HG02973 (cell line): ENCODE results near the gene PLCD3.

ENCODE experiments used
- ATAC-seq: cut with Tn5 transposase; IDR thresholded peaks from one replicate; pipeline ENCODE4 v1.9.1; 2021; ENCODE audit warnings: moderate library complexity; ENCODE audit not compliant: unreplicated experiment

PLCD3 gene

GRCh38 chr17:45118691-45119090 lies 13.6 kb downstream of the PLCD3 start:
- ATAC-seq, result no peak

DNA sequence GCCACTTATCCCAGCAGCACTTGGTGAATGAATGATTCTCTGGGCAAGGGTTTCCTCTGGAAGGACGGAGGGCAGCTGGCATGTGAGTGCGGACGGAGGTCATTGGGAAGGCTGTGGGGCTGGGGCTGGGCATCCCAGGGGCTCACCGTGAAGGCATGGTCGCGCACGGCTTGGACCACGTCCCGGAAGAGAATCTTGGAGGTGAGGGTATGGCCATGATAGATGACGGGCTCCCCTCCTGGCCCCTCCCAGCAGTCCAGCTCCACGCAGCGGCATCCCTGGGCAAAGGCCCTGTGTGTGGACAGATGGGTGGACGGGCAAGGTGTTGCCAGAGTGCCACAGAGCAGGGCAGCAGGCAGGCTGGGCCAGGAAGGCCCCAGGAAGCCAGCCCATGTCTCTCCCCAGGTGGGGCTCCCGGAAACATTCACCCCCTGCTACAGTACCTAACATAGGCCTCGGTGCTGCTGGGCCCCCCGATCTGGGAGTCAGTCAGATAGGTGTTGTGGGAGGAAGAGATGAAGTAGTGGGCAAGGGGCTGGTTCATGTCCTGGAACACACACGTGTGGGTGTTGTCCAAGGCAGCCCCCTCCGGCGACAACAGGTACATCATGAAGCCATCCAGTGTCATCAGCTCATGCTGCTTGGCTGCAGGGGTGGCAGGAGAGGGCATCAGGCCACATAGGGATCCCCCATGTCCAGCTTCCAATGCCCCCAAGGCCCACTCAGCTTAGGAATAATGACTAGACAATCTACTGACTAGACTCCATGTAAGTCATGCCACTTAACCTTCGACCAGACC lies 14.3 kb downstream of the PLCD3 start:
- no peak for ATAC-seq

DNA sequence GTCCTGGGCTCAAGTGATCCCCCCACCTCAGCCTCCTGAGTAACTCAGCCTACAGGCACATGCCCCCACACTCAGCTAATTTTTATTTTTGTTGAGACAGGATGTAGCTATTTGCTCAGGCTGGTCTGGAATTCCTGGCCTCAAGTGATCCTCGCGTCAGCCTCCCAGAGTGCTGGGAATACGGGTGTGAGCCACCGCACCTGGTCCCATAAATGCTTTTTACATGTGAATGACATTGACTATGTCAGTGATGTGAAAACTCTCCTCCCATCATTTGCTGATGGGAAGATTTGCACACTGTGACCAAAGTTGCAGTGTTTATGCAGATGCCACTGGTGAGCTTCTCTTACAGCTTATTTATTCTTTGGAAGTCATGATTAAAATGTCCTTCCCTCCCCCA lies 15.0 kb downstream of the PLCD3 start:
- no peak for ATAC-seq

- ATAC-seq, result no peak
Observed at GRCh38 chr17:45116434-45117016, 15.8 kb downstream of the PLCD3 start.

DNA sequence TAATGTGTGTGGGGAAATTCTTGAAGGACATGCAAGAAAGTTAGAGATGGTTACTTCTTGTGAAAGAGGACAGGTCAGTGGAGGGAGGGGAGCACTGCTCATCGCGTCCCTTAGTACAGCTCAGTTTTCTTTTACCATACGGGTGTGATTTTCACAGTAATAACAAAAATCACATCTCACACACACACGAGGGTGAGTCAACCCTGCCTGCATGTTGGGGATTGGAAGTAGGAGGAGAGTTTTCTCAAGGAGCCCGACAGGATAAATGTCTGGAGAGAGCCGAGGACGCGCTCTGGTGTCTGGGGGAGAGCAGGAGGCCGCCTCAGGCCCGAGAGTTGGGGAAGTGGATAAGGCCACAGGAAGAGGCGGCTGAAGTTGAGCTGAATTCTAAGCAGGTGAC lies 16.4 kb downstream of the PLCD3 start:
- ATAC-seq, result no peak

DNA sequence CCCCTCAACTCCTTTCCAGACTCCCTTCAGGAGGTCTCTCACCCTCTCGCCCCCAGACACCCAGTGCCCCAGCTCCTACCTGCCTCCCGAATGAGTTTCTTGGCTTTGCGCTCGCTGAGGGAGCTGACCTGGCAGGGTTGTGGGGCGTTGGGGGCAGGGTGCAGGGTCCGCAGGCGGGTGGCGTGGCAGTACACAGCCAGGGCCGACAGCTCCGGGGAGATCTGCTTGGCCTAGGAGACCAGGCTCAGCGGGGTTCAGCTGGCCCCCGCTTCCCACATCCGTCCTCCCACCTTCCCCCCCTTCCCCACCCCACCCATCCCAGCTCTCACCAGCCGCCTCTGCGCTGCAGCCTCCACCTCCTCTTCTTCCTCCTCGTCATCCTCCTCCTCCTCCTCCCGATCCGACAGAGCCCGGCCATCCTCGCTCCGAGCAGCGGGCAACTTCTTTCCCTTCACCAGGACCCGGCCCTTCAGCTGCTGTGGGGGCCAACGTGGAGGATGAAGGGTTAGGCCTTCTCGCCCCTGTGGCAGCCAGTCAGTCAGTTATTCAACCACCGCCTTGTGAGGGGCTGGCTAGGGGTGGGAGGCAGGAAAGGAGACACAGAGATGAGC lies 17.2 kb downstream of the PLCD3 start:
- ATAC-seq, result no peak

- no peak for ATAC-seq
Observed at GRCh38 chr17:45114117-45114932, 18.0 kb downstream of the PLCD3 start.

DNA sequence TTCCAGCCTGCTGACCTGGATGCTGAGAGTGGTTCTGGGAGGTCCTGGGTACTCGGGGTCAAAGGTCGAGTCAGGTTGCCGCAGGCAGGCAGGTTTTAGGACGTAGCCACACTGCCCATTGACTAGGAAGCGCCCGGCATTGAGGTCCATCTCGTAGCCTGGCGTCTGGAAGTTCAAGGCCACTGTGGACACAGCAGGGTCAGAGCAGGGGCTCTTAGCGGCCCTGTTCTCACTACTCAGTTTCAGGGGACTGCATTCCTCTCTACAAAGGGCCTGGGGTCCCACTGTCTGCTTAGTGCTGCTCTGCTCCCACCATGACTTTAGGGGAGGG lies 18.9 kb downstream of the PLCD3 start:
- ATAC-seq, result no peak

DNA sequence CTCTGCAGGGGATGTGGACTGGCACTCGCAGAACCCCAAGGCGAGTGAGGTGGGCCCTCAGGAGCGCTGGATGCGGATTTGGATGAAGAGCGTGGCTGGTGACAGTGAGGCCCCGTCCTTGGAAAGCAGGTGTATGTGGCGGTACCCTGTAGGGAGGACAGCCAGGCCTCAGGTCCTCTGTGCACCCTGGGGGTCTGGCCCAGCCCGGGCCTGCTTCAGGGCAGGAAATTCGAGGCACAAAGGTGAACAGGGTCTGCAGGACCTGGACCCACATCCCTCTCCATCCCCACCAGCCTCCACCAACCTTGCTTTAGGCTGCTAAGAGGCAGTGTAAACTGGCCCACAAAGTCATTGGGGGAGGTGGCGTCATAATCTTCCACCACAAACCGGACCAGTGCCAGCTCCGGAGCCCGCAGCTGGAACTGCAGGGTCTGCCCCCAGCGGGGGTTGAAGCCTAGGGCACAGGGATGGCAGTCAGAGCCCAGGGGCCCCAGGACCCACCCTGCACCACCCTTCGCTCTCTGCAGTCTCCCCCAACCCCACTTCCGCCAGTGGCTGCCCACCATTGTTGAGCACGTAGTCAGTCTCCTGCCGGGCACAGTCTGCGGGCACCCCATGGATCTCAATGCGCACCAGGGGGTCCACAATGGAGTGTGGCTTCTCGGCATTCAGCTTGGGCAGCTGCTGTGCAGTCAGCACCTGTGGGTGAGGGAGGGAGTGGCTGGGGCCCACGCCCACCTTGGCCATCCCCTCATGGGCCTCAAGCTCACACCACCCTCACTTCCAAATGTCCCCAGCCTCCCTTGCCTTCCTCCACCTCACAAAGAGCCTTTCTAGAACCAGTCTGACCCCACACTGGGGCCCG lies 19.5 kb downstream of the PLCD3 start:
- ATAC-seq, result no peak

- ATAC-seq, result no peak
Observed at GRCh38 chr17:45111850-45112249, 20.5 kb downstream of the PLCD3 start.

DNA sequence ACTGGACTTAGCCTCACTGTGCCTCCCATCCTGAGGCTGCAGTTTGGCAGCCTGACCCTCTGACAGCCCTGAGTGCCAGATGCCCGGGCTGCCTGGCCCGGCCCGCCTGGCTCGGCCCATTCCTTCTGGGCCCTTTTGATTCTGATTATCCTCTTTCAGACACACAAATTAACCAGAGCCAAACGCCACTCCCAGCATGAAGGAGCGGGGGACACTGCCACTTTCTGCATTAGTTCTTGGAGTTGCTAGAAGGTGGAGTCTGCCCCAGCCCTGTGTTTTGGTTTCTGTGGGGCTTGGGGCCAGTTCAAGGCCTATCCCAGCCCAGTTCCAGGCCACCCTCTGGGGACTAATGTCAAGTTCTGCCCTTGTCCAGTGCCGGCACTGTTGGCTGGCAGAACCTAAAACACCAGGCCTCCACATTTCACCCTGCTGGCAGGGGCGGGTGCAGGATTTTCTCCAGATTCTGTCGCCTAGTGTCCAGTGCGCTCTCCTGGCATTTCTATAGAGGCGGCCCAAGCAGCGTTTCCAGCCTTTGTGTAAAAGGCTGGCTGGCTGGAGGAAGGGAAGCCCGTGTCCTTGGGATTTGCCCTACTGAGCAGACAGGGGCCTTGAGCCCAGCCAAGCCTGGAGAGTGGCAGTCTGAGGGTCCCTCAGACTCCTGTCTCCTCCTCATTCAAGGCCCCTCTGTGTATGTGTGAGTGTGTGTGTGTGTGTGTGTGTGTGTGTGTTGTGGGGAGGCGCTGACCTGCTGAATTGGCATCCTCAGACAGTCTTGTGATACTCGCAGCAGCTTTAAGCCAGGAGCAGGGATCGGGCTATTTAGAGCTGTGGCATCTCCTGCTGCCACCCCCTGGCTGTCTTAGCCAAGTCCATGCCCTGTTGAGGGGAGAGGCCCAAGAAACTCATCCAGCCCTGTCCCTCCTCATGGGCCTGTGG lies 21.4 kb downstream of the PLCD3 start:
- ATAC-seq, result no peak

DNA sequence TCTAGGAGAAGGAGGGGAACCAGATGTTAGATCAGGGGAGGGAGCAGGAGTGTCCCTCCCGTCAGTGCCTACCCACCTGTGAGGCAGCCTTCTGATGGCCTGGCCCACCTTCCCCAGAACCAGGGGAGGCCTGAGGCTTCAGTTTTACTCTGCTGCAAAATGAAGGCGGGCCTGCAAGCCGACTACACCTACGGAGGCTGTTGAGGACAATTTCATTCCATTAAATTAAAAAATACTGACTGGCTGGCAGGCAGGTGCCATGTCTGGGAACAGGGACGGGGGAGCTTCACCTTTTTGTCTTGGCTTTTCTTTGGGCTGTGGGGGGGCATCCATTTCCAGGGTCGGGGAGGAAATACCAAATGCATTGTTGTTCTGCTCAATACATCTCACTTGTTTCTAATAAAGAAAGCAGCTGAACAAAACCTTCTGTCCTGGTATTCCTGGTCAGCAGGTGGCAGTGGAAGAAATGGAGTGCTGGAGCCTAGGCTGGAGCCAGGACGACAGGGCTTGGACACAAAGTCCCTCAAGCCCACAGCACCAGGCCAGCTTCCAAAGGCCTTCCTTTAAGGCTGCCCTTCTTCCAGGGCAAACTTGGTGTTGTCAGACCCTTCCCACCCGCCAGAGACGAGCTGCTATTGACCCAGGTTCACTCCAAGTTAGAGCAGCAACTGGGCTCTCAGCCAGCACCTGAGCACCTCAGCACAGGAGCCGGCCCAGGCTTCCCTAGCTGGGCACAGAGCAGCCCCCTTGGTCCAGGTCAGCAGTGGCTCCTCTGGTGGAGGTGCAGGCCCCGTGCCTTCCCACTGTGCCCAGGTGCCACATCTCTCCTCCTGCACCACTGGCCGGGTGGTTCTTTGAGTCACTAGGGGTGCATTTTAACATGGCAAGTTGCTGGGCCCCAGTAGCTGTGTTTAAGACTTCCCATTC lies 23.5 kb downstream of the PLCD3 start:
- no peak for ATAC-seq

DNA sequence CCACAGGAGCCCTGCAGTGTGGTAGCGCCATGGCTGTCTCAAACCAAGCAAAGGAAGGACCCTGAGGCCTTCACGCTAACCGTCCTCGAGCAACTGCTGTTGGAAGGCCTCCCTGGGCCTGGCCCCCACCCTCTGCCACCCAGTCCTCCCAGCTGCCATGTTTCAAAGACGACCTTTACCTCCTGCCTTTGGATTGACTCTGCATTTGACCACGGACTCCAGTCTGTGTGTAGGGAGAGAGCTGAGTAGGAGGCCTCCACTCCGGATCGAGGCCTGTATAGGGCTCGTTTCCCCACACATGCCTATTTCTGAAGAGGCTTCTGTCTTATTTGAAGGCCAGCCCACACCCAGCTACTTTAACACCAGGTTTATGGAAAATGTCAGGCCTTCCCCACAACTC lies 24.3 kb downstream of the PLCD3 start:
- no peak for ATAC-seq

GRCh38 chr17:45107293-45108010 lies 24.9 kb downstream of the PLCD3 start:
- ATAC-seq, result no peak

GRCh38 chr17:45106582-45106981 lies 25.7 kb downstream of the PLCD3 start:
- ATAC-seq, result no peak

GRCh38 chr17:45106096-45106495 lies 26.2 kb downstream of the PLCD3 start:
- ATAC-seq, result no peak

DNA sequence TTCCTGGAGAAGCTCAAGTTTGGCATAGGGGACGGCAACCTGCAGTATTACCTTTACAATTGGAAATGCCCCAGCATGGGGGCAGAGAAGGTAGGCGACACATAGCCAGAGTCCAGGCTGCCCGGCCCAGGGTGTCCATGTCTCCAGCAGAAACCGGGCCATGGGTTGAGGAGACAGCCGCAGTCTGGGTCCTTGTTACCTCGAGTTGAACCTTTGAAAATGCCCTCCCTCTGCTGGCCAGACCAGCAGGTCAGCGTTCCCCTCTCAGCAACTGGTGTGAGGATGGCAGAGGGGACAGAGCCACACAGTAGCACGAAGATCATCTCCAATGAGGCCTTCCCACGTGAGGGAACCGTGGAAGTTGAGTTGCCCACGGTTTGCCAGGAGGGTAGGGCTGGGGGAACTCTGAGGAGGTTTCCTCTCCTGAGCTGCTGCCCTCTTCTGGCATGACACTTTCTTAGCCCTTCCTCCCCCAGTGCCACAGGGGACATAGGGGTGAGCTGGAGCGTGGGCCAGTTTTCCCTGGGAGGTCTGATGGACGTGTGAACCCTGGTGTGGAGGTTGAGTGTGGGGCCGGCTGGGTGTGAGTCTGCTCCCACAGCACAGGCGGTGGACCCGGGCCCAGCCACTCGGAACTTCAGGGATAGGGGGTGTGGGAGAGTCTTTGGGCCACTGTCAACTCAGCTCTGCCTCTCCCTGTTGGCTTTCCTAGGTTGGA lies 27.2 kb downstream of the PLCD3 start:
- no peak for ATAC-seq
